ENCODE results near the gene RIPK1.
A peak's percentile ranks its signal among the peaks of the same experiment; 100 is the strongest.
"Not testable (repeated sequence)": the region's sequence is repeated elsewhere in the genome, so short reads cannot be mapped to it uniquely, and the experiment has no call there.

Gene RIPK1

GRCh38 chr6:3052481-3053230, 15.6 kb upstream of the RIPK1 start:
- Histone ChIP-seq H3K36me3 (no peaks in the 10 kb centered on the region), H3K27me3 (no peaks in the 10 kb centered on the region), H3K9me3 (no peaks in the 10 kb centered on the region), H3K4me1 (ENCODE audit: control insufficient read depth in 1 of 2, insufficient read depth in 1 of 2, low read depth in 1 of 2, low read length in 1 of 2) (peaks cover 27 to 30% of the 10 kb centered on the region in 2 experiments), H3K27ac (peak overlapping the region; percentile 73), H3K4me3 (ENCODE audit: low read depth in 1 of 2, low read length in 1 of 2) (peak overlapping the region; percentile 78 to 80)
- TF ChIP-seq, protein P1, sequence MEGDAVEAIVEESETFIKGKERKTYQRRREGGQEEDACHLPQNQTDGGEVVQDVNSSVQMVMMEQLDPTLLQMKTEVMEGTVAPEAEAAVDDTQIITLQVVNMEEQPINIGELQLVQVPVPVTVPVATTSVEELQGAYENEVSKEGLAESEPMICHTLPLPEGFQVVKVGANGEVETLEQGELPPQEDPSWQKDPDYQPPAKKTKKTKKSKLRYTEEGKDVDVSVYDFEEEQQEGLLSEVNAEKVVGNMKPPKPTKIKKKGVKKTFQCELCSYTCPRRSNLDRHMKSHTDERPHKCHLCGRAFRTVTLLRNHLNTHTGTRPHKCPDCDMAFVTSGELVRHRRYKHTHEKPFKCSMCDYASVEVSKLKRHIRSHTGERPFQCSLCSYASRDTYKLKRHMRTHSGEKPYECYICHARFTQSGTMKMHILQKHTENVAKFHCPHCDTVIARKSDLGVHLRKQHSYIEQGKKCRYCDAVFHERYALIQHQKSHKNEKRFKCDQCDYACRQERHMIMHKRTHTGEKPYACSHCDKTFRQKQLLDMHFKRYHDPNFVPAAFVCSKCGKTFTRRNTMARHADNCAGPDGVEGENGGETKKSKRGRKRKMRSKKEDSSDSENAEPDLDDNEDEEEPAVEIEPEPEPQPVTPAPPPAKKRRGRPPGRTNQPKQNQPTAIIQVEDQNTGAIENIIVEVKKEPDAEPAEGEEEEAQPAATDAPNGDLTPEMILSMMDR (IDR thresholded peaks at IDR 0.05): no peak

DNA sequence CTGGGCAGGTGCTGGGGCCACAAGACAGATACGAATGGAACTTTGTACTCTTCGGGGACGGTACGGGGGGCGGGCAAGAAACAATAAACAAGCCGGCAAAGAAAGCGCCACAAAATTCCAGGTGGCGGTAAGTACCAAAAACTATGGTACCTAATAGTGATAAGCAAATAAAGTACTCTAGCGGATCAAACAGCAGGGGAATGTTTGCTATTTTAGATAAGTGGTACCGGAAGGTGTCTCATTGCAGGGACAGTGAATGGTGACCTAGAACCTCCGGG, 15.1 kb upstream of the RIPK1 start:
- no peaks in the 10 kb centered on the region for H3K36me3 ChIP-seq
- TF ChIP-seq, protein P1 (IDR thresholded peaks at IDR 0.05): no peak
- peak overlapping the region; percentile 73 for H3K27ac ChIP-seq
- H3K4me1 ChIP-seq (ENCODE audit: control insufficient read depth in 1 of 2, insufficient read depth in 1 of 2, low read depth in 1 of 2, low read length in 1 of 2): peaks cover 27 to 30% of the 10 kb centered on the region in 2 experiments
- peak overlapping the region; percentile 78 to 80 for H3K4me3 ChIP-seq (ENCODE audit: low read depth in 1 of 2, low read length in 1 of 2)
- H3K27me3 ChIP-seq: no peaks in the 10 kb centered on the region
- no peaks in the 10 kb centered on the region for H3K9me3 ChIP-seq

- peak overlapping the region; percentile 78 to 80 for H3K4me3 ChIP-seq (ENCODE audit: low read depth in 1 of 2, low read length in 1 of 2)
- H3K9me3 ChIP-seq, H3K27me3 ChIP-seq, H3K36me3 ChIP-seq: not testable (repeated sequence)
- H3K4me1 ChIP-seq (ENCODE audit: control insufficient read depth in 1 of 2, insufficient read depth in 1 of 2, low read depth in 1 of 2, low read length in 1 of 2): peaks cover 27 to 36% of the 10 kb centered on the region in 2 experiments
- H3K27ac ChIP-seq: peak overlapping the region; percentile 73
Measured at GRCh38 chr6:3054229-3055157, 13.8 kb upstream of the RIPK1 start.

DNA sequence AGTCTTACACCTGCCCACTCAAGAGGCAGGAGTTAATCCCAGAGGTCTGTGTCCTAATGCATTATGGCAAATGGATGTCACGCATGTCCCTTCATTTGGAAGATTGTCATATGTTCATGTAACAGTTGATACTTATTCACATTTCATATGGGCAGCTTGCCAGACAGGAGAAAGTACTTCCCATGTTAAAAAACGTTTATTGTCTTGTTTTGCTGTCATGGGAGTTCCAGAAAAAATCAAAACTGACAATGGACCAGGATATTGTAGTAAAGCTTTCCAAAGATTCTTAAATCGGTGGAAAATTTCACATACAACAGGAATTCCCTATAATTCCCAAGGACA, 13.2 kb upstream of the RIPK1 start:
- peak overlapping the region; percentile 27 for H3K27ac ChIP-seq
- not testable (repeated sequence) for H3K36me3 ChIP-seq

DNA sequence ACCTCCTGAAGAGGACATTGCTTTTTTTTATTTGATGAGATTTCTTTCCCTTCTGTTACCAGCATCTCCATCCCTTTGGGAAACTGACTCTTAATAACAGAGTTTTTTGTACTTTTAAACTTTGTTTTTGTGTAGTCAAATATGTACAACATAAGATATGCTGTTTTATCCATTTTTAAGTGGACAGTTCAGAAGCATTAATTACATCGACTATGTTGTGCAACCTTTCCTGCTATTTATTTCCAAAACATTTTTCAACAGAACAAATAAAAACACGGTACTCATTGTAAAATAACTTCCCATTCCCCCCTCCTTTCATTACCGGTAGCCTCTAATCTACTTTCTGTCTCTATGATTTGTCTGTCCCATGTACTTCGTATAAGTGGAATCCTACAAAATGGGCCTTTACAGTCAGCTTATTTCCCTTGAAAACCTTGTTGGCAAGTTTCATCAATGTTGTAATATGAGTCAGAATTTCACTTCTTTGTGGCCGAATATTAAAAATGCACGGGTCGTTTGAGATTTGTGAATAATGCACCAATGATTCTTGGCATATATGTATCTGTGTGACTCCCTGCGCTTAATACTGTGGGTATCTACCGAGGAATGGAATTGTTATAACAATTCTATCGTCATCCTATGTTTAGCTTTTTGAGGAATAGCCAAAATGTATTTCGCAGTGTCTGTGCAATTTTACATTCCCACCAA, 11.1 kb upstream of the RIPK1 start:
- H3K9me3 ChIP-seq: no peaks in the 10 kb centered on the region
- TF ChIP-seq, protein P1 (IDR thresholded peaks at IDR 0.05): no peak
- H3K4me3 ChIP-seq (ENCODE audit: low read depth in 1 of 2, low read length in 1 of 2): no peak overlapping the region
- no peaks in the 10 kb centered on the region for H3K27me3 ChIP-seq
- peaks cover 27 to 36% of the 10 kb centered on the region in 2 experiments for H3K4me1 ChIP-seq (ENCODE audit: control insufficient read depth in 1 of 2, insufficient read depth in 1 of 2, low read depth in 1 of 2, low read length in 1 of 2)
- no peak overlapping the region for H3K27ac ChIP-seq
- no peaks in the 10 kb centered on the region for H3K36me3 ChIP-seq

More for the DNA sequence above, 13.2 kb upstream of the RIPK1 start:
- H3K27me3 ChIP-seq; H3K9me3 ChIP-seq; H3K4me3 ChIP-seq (ENCODE audit: low read depth in 1 of 2, low read length in 1 of 2): not testable (repeated sequence)
- H3K4me1 ChIP-seq (ENCODE audit: control insufficient read depth in 1 of 2, insufficient read depth in 1 of 2, low read depth in 1 of 2, low read length in 1 of 2): peaks cover 27 to 36% of the 10 kb centered on the region in 2 experiments

GRCh38 chr6:3058957-3059356, 9.3 kb upstream of the RIPK1 start:
- no peaks in the 10 kb centered on the region for H3K27me3 ChIP-seq
- H3K27ac ChIP-seq: no peak overlapping the region
- peaks cover 13 to 26% of the 10 kb centered on the region in 2 experiments for H3K4me1 ChIP-seq (ENCODE audit: control insufficient read depth in 1 of 2, insufficient read depth in 1 of 2, low read depth in 1 of 2, low read length in 1 of 2)
- no peaks in the 10 kb centered on the region for H3K9me3 ChIP-seq
- TF ChIP-seq, protein P1 (IDR thresholded peaks at IDR 0.05): no peak
- no peak overlapping the region for H3K4me3 ChIP-seq (ENCODE audit: low read depth in 1 of 2, low read length in 1 of 2)
- no peaks in the 10 kb centered on the region for H3K36me3 ChIP-seq

- not testable (repeated sequence) for H3K27ac ChIP-seq; H3K9me3 ChIP-seq; H3K4me3 ChIP-seq (ENCODE audit: low read depth in 1 of 2, low read length in 1 of 2); H3K36me3 ChIP-seq; H3K27me3 ChIP-seq
- peaks cover 14 to 26% of the 10 kb centered on the region in 2 experiments for H3K4me1 ChIP-seq (ENCODE audit: control insufficient read depth in 1 of 2, insufficient read depth in 1 of 2, low read depth in 1 of 2, low read length in 1 of 2)
Measured at GRCh38 chr6:3060092-3060491, 8.2 kb upstream of the RIPK1 start.
